ENCODE results near the gene CHST10.
"Not testable (repeated sequence)": the region's sequence is repeated elsewhere in the genome, so short reads cannot be mapped to it uniquely, and the experiment has no call there.

Gene CHST10

GRCh38 chr2:100393362-100393761 is 24.1 kb downstream of the CHST10 start:
- H3K27me3 Mint-ChIP-seq = no peaks in the 10 kb centered on the region
- DNase-seq (ENCODE audit: low spot score in 2 of 2) (no peak), ATAC-seq (ENCODE audit: low read depth) (no peak)
- no peaks in the 10 kb centered on the region for H3K9me3 Mint-ChIP-seq
- H3K27ac Mint-ChIP-seq = peak overlapping the region; percentile 99
- H3K36me3 Mint-ChIP-seq = no peaks in the 10 kb centered on the region
- no peak overlapping the region for H3K4me3 Mint-ChIP-seq
- H3K4me1 Mint-ChIP-seq = peaks cover 16% of the 10 kb centered on the region

GRCh38 chr2:100392715-100393114 is 24.8 kb downstream of the CHST10 start:
- no peak overlapping the region for H3K4me3 Mint-ChIP-seq
- H3K27me3 Mint-ChIP-seq = no peaks in the 10 kb centered on the region
- H3K36me3 Mint-ChIP-seq = no peaks in the 10 kb centered on the region
- DNase-seq (ENCODE audit: low spot score in 2 of 2) (no peak), ATAC-seq (ENCODE audit: low read depth) (no peak)
- peaks cover 16% of the 10 kb centered on the region for H3K4me1 Mint-ChIP-seq
- H3K9me3 Mint-ChIP-seq = no peaks in the 10 kb centered on the region
- H3K27ac Mint-ChIP-seq = no peak overlapping the region

GRCh38 chr2:100391735-100392515 is 25.5 kb downstream of the CHST10 start:
- Mint-ChIP-seq H3K4me1 (peaks cover 16% of the 10 kb centered on the region), H3K9me3 (no peaks in the 10 kb centered on the region), H3K27me3 (no peaks in the 10 kb centered on the region), H3K27ac (no peak overlapping the region), H3K4me3 (no peak overlapping the region), H3K36me3 (no peaks in the 10 kb centered on the region)
- ATAC-seq (ENCODE audit: low read depth) (no peak), DNase-seq (ENCODE audit: low spot score in 2 of 2) (no peak)

GRCh38 chr2:100390001-100390940 is 27.2 kb downstream of the CHST10 start:
- DNase-seq (ENCODE audit: low spot score in 2 of 2) (no peak), ATAC-seq (ENCODE audit: low read depth) (no peak)
- peak overlapping the region; percentile 32 for H3K27ac Mint-ChIP-seq
- no peaks in the 10 kb centered on the region for H3K27me3 Mint-ChIP-seq
- no peaks in the 10 kb centered on the region for H3K9me3 Mint-ChIP-seq
- H3K4me1 Mint-ChIP-seq = peaks cover 9% of the 10 kb centered on the region
- no peaks in the 10 kb centered on the region for H3K36me3 Mint-ChIP-seq
- no peak overlapping the region for H3K4me3 Mint-ChIP-seq

GRCh38 chr2:100388703-100389102 is 28.8 kb downstream of the CHST10 start:
- Mint-ChIP-seq H3K36me3 (no peaks in the 10 kb centered on the region), H3K4me3 (no peak overlapping the region), H3K27me3 (no peaks in the 10 kb centered on the region), H3K9me3 (no peaks in the 10 kb centered on the region), H3K27ac (no peak overlapping the region), H3K4me1 (no peaks in the 10 kb centered on the region)
- ATAC-seq (ENCODE audit: low read depth) (no peak), DNase-seq (ENCODE audit: low spot score in 2 of 2) (no peak)

- no peaks in the 10 kb centered on the region for H3K36me3 Mint-ChIP-seq
- ATAC-seq (ENCODE audit: low read depth) (no peak), DNase-seq (ENCODE audit: low spot score in 2 of 2) (no peak)
- no peak overlapping the region for H3K27ac Mint-ChIP-seq
- no peaks in the 10 kb centered on the region for H3K27me3 Mint-ChIP-seq
- no peaks in the 10 kb centered on the region for H3K9me3 Mint-ChIP-seq
- no peak overlapping the region for H3K4me3 Mint-ChIP-seq
- peaks cover 3% of the 10 kb centered on the region for H3K4me1 Mint-ChIP-seq
Measured at GRCh38 chr2:100383954-100384353, 33.5 kb downstream of the CHST10 start.

GRCh38 chr2:100383306-100383705 is 34.2 kb downstream of the CHST10 start:
- Mint-ChIP-seq H3K27ac (no peak overlapping the region), H3K27me3 (no peaks in the 10 kb centered on the region)
- ATAC-seq (ENCODE audit: low read depth) = no peak

GRCh38 chr2:100381240-100381639 is 36.2 kb downstream of the CHST10 start:
- H3K36me3 Mint-ChIP-seq = no peaks in the 10 kb centered on the region
- peak; percentile 95 for ATAC-seq (ENCODE audit: low read depth)
- no peaks in the 10 kb centered on the region for H3K9me3 Mint-ChIP-seq
- H3K27me3 Mint-ChIP-seq = peaks cover 1% of the 10 kb centered on the region
- no peak overlapping the region for H3K4me3 Mint-ChIP-seq
- no peak overlapping the region for H3K27ac Mint-ChIP-seq
- peaks cover 3% of the 10 kb centered on the region for H3K4me1 Mint-ChIP-seq
- peak; percentile 92 to 93 for DNase-seq (ENCODE audit: low spot score in 2 of 2)

More at GRCh38 chr2:100383306-100383705, 34.2 kb downstream of the CHST10 start:
- no peak for DNase-seq (ENCODE audit: low spot score in 2 of 2)
- H3K4me3 Mint-ChIP-seq = no peak overlapping the region
- no peaks in the 10 kb centered on the region for H3K36me3 Mint-ChIP-seq
- no peaks in the 10 kb centered on the region for H3K9me3 Mint-ChIP-seq
- peaks cover 3% of the 10 kb centered on the region for H3K4me1 Mint-ChIP-seq

GRCh38 chr2:100380681-100381080 is 36.8 kb downstream of the CHST10 start:
- Mint-ChIP-seq H3K4me1 (peaks cover 3% of the 10 kb centered on the region), H3K27me3 (peaks cover 1% of the 10 kb centered on the region), H3K4me3 (no peak overlapping the region), H3K27ac (no peak overlapping the region), H3K36me3 (no peaks in the 10 kb centered on the region), H3K9me3 (no peaks in the 10 kb centered on the region)
- ATAC-seq (ENCODE audit: low read depth) = no peak
- no peak for DNase-seq (ENCODE audit: low spot score in 2 of 2)

GRCh38 chr2:100376836-100377235 is 40.6 kb downstream of the CHST10 start:
- no peak for DNase-seq (ENCODE audit: low spot score in 2 of 2)

GRCh38 chr2:100367163-100367562 is 50.3 kb downstream of the CHST10 start:
- Mint-ChIP-seq H3K9me3 (peaks cover 11% of the 10 kb centered on the region), H3K4me3 (no peak overlapping the region), H3K27ac (no peak overlapping the region), H3K36me3 (peaks cover 7% of the 10 kb centered on the region), H3K4me1 (no peaks in the 10 kb centered on the region), H3K27me3 (peaks cover 5% of the 10 kb centered on the region)
- ATAC-seq (ENCODE audit: low read depth) (no peak), DNase-seq (ENCODE audit: low spot score in 2 of 2) (no peak)

More at GRCh38 chr2:100376836-100377235, 40.6 kb downstream of the CHST10 start:
- no peak for ATAC-seq (ENCODE audit: low read depth)
- peaks cover 3% of the 10 kb centered on the region for H3K27me3 Mint-ChIP-seq
- H3K27ac Mint-ChIP-seq = no peak overlapping the region
- H3K36me3 Mint-ChIP-seq = peaks cover 3% of the 10 kb centered on the region
- no peak overlapping the region for H3K4me3 Mint-ChIP-seq
- peaks cover 3% of the 10 kb centered on the region for H3K4me1 Mint-ChIP-seq
- peaks cover 4% of the 10 kb centered on the region for H3K9me3 Mint-ChIP-seq

- no peak for ATAC-seq (ENCODE audit: low read depth)
- H3K27me3 Mint-ChIP-seq = peaks cover 5% of the 10 kb centered on the region
- H3K4me1 Mint-ChIP-seq = no peaks in the 10 kb centered on the region
- H3K9me3 Mint-ChIP-seq = peaks cover 9% of the 10 kb centered on the region
- DNase-seq (ENCODE audit: low spot score in 2 of 2) = no peak
- no peak overlapping the region for H3K4me3 Mint-ChIP-seq
- H3K36me3 Mint-ChIP-seq = peaks cover 2% of the 10 kb centered on the region
- H3K27ac Mint-ChIP-seq = no peak overlapping the region
Measured at GRCh38 chr2:100365434-100365833, 52.0 kb downstream of the CHST10 start.

- not testable (repeated sequence) for DNase-seq (ENCODE audit: low spot score in 2 of 2); H3K36me3 Mint-ChIP-seq; H3K4me3 Mint-ChIP-seq; H3K4me1 Mint-ChIP-seq; H3K27me3 Mint-ChIP-seq; H3K27ac Mint-ChIP-seq; ATAC-seq (ENCODE audit: low read depth)
- H3K9me3 Mint-ChIP-seq = peaks cover 11% of the 10 kb centered on the region
Measured at GRCh38 chr2:100362269-100362668, 55.2 kb downstream of the CHST10 start.

GRCh38 chr2:100359576-100359975 is 57.9 kb downstream of the CHST10 start:
- H3K36me3 Mint-ChIP-seq = no peaks in the 10 kb centered on the region
- DNase-seq (ENCODE audit: low spot score in 2 of 2) = no peak
- H3K27ac Mint-ChIP-seq = no peak overlapping the region
- no peak overlapping the region for H3K4me3 Mint-ChIP-seq
- no peaks in the 10 kb centered on the region for H3K4me1 Mint-ChIP-seq
- H3K27me3 Mint-ChIP-seq = peaks cover 5% of the 10 kb centered on the region
- no peak for ATAC-seq (ENCODE audit: low read depth)
- H3K9me3 Mint-ChIP-seq = peaks cover 13% of the 10 kb centered on the region

All from memory B cell (primary cell).